SK-N-SH (cell line): ENCODE data around the gene DSCAM. TPM values are rescaled to one million over a fixed set of nuclear protein-coding genes. Genes with fewer than 3 reads are reported as not detected.

Source experiments
- CTCF ChIA-PET: fragments of 300-600, 350-600 bp; formaldehyde crosslinking; extraction: SDS; loops from one replicate; lab custom pipeline; 2021; lab: Yijun Ruan, JAX
- POLR2A ChIA-PET: fragments of 350-600 bp; sonication (Branson Sonifier 250); formaldehyde crosslinking; extraction: SDS; loops from one replicate; lab custom pipeline; 2020; ENCODE audit warnings: antibody characterized with exemption, inconsistent platforms; lab: Yijun Ruan, JAX
- DNase-seq: peaks from one replicate; pipeline ENCODE4 v3.0.0; 2012
- H2AFZ ChIP-seq: fragments of 200-600 bp; sonication (generic); 2 replicates; pipeline ENCODE4 v1.8.1; 2016; ENCODE audit warnings: antibody characterized with exemption, mild to moderate bottlenecking, low read depth
- H3F3A ChIP-seq: fragments of 200-600 bp; sonication (generic); replicated peaks from 2 replicates; pipeline ENCODE3; 2016; ENCODE audit warnings: antibody characterized with exemption, mild to moderate bottlenecking; ENCODE audit not compliant: insufficient read depth
- H3K27ac ChIP-seq, 2 experiments: fragments of 200-500 bp in 1 of 2; fragments of 200-600 bp in 1 of 2; sonication (Bioruptor generic) in 1 of 2; sonication (generic), shearing (Covaris generic) in 1 of 2; 2 replicates each; pipeline versions ENCODE4 v1.5.1 to v1.6.1; 2014 to 2016; ENCODE audit warnings: low read depth in 2 of 2, inconsistent platforms in 1 of 2, low read length in 1 of 2, mild to moderate bottlenecking in 1 of 2, mixed read lengths in 1 of 2
- H3K27me3 ChIP-seq: fragments of 200-600 bp; sonication (generic), shearing (Covaris generic); 2 replicates; pipeline ENCODE4 v1.6.1; 2016; ENCODE audit warnings: mixed run types; ENCODE audit not compliant: insufficient read depth
- H3K36me3 ChIP-seq, 2 experiments: fragments of 200-500 bp in 1 of 2; fragments of 200-600 bp in 1 of 2; sonication (Bioruptor generic) in 1 of 2; sonication (generic) in 1 of 2; replicated peaks in 1 of 2; 2 replicates each; pipeline versions ENCODE3 to v1.5.1; 2014 to 2016; ENCODE audit warnings: low read length in 1 of 2, mild to moderate bottlenecking in 1 of 2; ENCODE audit not compliant: insufficient read depth in 2 of 2, control insufficient read depth in 1 of 2
- H3K4me1 ChIP-seq, 2 experiments: fragments of 200-500 bp in 1 of 2; fragments of 200-600 bp in 1 of 2; sonication (Bioruptor generic) in 1 of 2; sonication (generic), shearing (Covaris generic) in 1 of 2; 2 replicates each; pipeline versions ENCODE4 v1.5.1 to v1.6.1; 2014 to 2016; ENCODE audit warnings: low read depth in 1 of 2, low read length in 1 of 2, mixed run types in 1 of 2; ENCODE audit not compliant: insufficient read depth in 2 of 2, control insufficient read depth in 1 of 2
- H3K4me2 ChIP-seq: fragments of 200-600 bp; sonication (generic), shearing (Covaris generic); 2 replicates; pipeline ENCODE4 v1.6.1; 2017; ENCODE audit warnings: mixed run types
- H3K4me3 ChIP-seq, 2 experiments: fragments of 200-500 bp in 1 of 2; fragments of 200-600 bp in 1 of 2; sonication (Bioruptor generic) in 1 of 2; sonication (generic), shearing (Covaris generic) in 1 of 2; 2 replicates each; pipeline versions ENCODE4 v1.5.1 to v1.8.1; 2014 to 2016; ENCODE audit warnings: low read depth in 2 of 2, inconsistent platforms in 1 of 2, low read length in 1 of 2, mild to moderate bottlenecking in 1 of 2, mixed read lengths in 1 of 2, moderate library complexity in 1 of 2
- H3K79me2 ChIP-seq: fragments of 200-600 bp; sonication (generic); 2 replicates; pipeline ENCODE4 v1.8.1; 2017; ENCODE audit warnings: mild to moderate bottlenecking; ENCODE audit not compliant: insufficient read depth
- H3K9ac ChIP-seq: fragments of 200-600 bp; sonication (generic); 2 replicates; pipeline ENCODE4 v1.6.1; 2017; ENCODE audit warnings: mixed run types
- H3K9me2 ChIP-seq: fragments of 200-600 bp; sonication (generic); 2 replicates; pipeline ENCODE4 v1.6.1; 2017; ENCODE audit warnings: mixed run types
- H3K9me3 ChIP-seq: fragments of 200-600 bp; sonication (generic); 2 replicates; pipeline ENCODE4 v1.6.1; 2017; ENCODE audit warnings: mixed run types, mild to moderate bottlenecking, moderate library complexity
- H4K20me1 ChIP-seq: fragments of 200-600 bp; sonication (generic); 2 replicates; pipeline ENCODE4 v1.6.1; 2017; ENCODE audit warnings: mild to moderate bottlenecking, mixed run types; ENCODE audit not compliant: insufficient read depth
- EP300 ChIP-seq, 2 experiments: IDR thresholded peaks; 2 replicates each; pipeline versions ENCODE4 v1.4.0 to v1.6.1; 2012; ENCODE audit warnings: borderline replicate concordance in 1 of 2, low read depth in 1 of 2, low read length in 1 of 2
- FOSL2 ChIP-seq: IDR thresholded peaks from 2 replicates; pipeline ENCODE4 v1.4.0; 2012; ENCODE audit warnings: low read depth, mild to moderate bottlenecking, moderate library complexity, borderline replicate concordance
- RCOR1 ChIP-seq: fragments of 150-350 bp; IDR thresholded peaks from 2 replicates; pipeline ENCODE4 v1.6.1; 2017; ENCODE audit warnings: antibody characterized with exemption, low read length
- RFX5 ChIP-seq: IDR thresholded peaks from 2 replicates; pipeline ENCODE4 v1.6.1; 2012; ENCODE audit warnings: mild to moderate bottlenecking, improper control_type of control experiment, low read length
- SMC3 ChIP-seq: IDR thresholded peaks from 2 replicates; pipeline ENCODE4 v1.6.1; 2012; ENCODE audit warnings: low read depth, low read length, improper control_type of control experiment
- TCF12 ChIP-seq: IDR thresholded peaks from 2 replicates; pipeline ENCODE4 v1.4.0; 2012
- WGBS: methylation state at CpG from one replicate; pipeline ENCODE4 v1.1.6; 2017; ENCODE audit warnings: low lambda C conversion rate; 5-methylcytosine and 5-hydroxymethylcytosine counted together
- polyA plus RNA-seq, 3 experiments: library from polyadenylated mRNA; depleted of rRNA; stranded (reverse); fragments of >200 nt; gene quantifications; 2 replicates each; pipeline ENCODE4 v1.2.3, GENCODE V29; 2012
- TF ChIP-seq, protein P1 (sequence below): IDR thresholded peaks from 2 replicates; pipeline ENCODE4 v1.4.0; 2012; ENCODE audit warnings: low read depth, borderline replicate concordance
- TF ChIP-seq, protein P2 (sequence below): fragments of 150-350 bp; IDR thresholded peaks from 2 replicates; pipeline ENCODE4 v1.6.1; 2016; ENCODE audit warnings: mild to moderate bottlenecking, low read depth, low read length
- TF ChIP-seq, protein P3 (sequence below): fragments of 150-350 bp; IDR thresholded peaks from 2 replicates; pipeline ENCODE4 v1.6.1; 2017; ENCODE audit warnings: antibody characterized with exemption, low read length, low read depth, borderline replicate concordance

DSCAM gene
- polyA plus RNA-seq, 1 of the 3 experiments (the other 2 are of a cell fraction), result not detected

DNA sequence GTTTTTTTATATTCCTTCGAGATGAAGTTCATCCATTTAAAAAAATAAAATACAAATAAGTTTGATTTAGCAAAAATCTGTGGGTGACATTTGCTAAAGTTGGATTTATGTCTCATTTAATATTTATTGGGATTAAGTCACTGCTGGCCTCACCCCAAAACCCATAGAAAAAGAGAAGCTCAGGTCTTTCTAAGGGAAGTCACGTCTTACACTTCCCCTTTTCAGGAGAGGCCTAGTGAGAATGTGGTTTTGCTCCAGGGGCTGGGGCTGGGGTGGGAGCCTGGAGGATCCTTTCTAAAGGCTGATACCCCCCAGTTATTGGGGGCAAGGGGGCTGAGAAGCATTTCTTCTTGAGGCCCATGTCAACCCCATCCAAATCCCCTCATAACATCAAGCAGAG is 300.3 kb downstream of the DSCAM start:
- 20% methylated on average over 2 of the region's 2 CpGs for WGBS
- Histone ChIP-seq H3K4me1 (no peaks in the 10 kb centered on the region), H2AFZ (no peak overlapping the region), H3K9ac (no peak overlapping the region), H4K20me1 (no peaks in the 10 kb centered on the region), H3K4me3 (no peak overlapping the region), H3F3A (no peaks in the 10 kb centered on the region), H3K36me3 (no peaks in the 10 kb centered on the region), H3K4me2 (no peak overlapping the region), H3K27ac (no peak overlapping the region), H3K79me2 (no peaks in the 10 kb centered on the region), H3K9me3 (no peaks in the 10 kb centered on the region), H3K27me3 (no peaks in the 10 kb centered on the region), H3K9me2 (no peaks in the 10 kb centered on the region)
- CTCF ChIA-PET, result interaction anchor here (1.6 kb wide), 1 partner anchor 161 kb away, joined by 4 read pairs; no protein-coding TSS in a partner anchor
- POLR2A ChIA-PET, result no interaction called here
- DNase-seq, result no peak
- TF ChIP-seq, protein P1, sequence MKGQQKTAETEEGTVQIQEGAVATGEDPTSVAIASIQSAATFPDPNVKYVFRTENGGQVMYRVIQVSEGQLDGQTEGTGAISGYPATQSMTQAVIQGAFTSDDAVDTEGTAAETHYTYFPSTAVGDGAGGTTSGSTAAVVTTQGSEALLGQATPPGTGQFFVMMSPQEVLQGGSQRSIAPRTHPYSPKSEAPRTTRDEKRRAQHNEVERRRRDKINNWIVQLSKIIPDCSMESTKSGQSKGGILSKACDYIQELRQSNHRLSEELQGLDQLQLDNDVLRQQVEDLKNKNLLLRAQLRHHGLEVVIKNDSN, result no peak
- no peak for TF ChIP-seq SMC3

DNA sequence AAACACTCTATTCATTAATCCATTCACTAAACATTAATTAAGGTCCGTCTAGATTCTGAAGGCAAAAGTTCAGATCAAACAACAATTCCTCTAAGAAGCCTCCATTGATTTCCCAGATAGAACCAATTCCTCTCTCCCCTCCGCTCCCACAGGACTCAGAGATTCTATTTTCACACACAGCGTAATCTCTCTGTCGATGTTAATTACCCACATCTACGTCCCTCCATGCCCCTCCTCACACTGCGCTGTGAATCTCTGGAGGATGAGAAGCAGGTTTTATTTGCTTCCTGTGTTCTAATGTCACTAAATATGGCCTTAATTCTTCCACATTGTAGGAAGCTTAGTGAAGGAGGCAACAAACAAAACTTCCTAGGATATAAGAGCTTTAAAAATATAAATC is 306.7 kb downstream of the DSCAM start:
- Histone ChIP-seq H3K4me1 (no peaks in the 10 kb centered on the region), H3K79me2 (no peaks in the 10 kb centered on the region), H3K36me3 (no peaks in the 10 kb centered on the region), H3K27me3 (no peaks in the 10 kb centered on the region), H3K27ac (no peak overlapping the region), H3K9ac (no peak overlapping the region), H3K9me3 (no peaks in the 10 kb centered on the region), H4K20me1 (no peaks in the 10 kb centered on the region), H2AFZ (no peak overlapping the region), H3F3A (no peaks in the 10 kb centered on the region), H3K4me2 (no peak overlapping the region), H3K9me2 (no peaks in the 10 kb centered on the region), H3K4me3 (no peak overlapping the region)
- TF ChIP-seq TCF12, result no peak
- POLR2A ChIA-PET, result no interaction called here
- DNase-seq, result no peak
- 45% methylated on average over 6 of the region's 6 CpGs for WGBS
- CTCF ChIA-PET, result interaction anchor here (1.2 kb wide), 1 partner anchor 154 kb away, joined by 3 read pairs; no protein-coding TSS in a partner anchor

DNA sequence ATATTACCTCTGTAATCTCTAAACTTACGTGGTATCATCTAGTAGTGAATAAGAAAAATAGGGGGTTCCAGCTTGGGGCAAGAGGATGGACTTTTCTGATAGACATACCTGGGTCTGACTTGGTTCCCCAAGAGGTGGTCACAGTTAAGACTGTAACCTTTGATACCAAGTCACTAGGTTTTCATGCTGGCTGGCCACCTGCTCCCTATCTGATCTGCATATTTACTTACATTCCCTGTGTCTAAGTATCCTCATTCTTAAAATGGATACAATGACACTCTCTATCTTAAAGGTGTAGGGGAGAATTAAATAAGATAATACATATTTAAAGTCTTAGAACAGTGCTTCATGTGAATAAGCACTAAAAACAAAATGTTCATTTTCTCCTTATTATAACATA is 312.1 kb downstream of the DSCAM start:
- no peak for TF ChIP-seq RCOR1
- TF ChIP-seq FOSL2, result no peak
- no peak for TF ChIP-seq RFX5
- no peak for TF ChIP-seq EP300 (IDR thresholded peaks at IDR 0.05; ENCODE audit: borderline replicate concordance in 1 of 2, low read depth in 1 of 2, low read length in 1 of 2)
- TF ChIP-seq, protein P2, sequence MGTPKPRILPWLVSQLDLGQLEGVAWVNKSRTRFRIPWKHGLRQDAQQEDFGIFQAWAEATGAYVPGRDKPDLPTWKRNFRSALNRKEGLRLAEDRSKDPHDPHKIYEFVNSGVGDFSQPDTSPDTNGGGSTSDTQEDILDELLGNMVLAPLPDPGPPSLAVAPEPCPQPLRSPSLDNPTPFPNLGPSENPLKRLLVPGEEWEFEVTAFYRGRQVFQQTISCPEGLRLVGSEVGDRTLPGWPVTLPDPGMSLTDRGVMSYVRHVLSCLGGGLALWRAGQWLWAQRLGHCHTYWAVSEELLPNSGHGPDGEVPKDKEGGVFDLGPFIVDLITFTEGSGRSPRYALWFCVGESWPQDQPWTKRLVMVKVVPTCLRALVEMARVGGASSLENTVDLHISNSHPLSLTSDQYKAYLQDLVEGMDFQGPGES, result no peak
- TF ChIP-seq, protein P3, sequence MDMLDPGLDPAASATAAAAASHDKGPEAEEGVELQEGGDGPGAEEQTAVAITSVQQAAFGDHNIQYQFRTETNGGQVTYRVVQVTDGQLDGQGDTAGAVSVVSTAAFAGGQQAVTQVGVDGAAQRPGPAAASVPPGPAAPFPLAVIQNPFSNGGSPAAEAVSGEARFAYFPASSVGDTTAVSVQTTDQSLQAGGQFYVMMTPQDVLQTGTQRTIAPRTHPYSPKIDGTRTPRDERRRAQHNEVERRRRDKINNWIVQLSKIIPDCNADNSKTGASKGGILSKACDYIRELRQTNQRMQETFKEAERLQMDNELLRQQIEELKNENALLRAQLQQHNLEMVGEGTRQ, result no peak
- POLR2A ChIA-PET, result no interaction called here
- Histone ChIP-seq H3K4me2 (no peak overlapping the region), H2AFZ (no peak overlapping the region), H3K9ac (no peak overlapping the region), H3K9me2 (no peaks in the 10 kb centered on the region), H3K4me1 (peaks cover 0 to 6% of the 10 kb centered on the region in 2 experiments; a peak in 1 of 4 replicates), H3K27me3 (no peaks in the 10 kb centered on the region), H3K4me3 (no peak overlapping the region), H3K36me3 (no peaks in the 10 kb centered on the region), H3K79me2 (no peaks in the 10 kb centered on the region), H3F3A (no peaks in the 10 kb centered on the region), H3K27ac (no peak overlapping the region), H3K9me3 (no peaks in the 10 kb centered on the region), H4K20me1 (no peaks in the 10 kb centered on the region)
- WGBS, result 13% methylated on average over 1 of the region's 1 CpG
- no peak for DNase-seq
- CTCF ChIA-PET, result interaction anchor here (1.0 kb wide), 1 partner anchor 68 kb away, joined by 3 read pairs; no protein-coding TSS in a partner anchor
